SK-N-SH treated with all-trans-retinoic acid at 6 μM for 48 hours (cell line): ENCODE data around the gene MSLN.

Experiments
- SNAI2 ChIP-seq: fragments of 250-450 bp; sonication (Bioruptor Pico); IDR thresholded peaks from 2 replicates; pipeline ENCODE4 v1.5.0; 2020; ENCODE audit warnings: mild to moderate bottlenecking, moderate library complexity
- ZC3H10 ChIP-seq: fragments of 250-450 bp; sonication (Bioruptor Pico); IDR thresholded peaks from 2 replicates; pipeline ENCODE4 v1.5.1; 2021; ENCODE audit warnings: mild to moderate bottlenecking, moderate library complexity
- ZFP3 ChIP-seq: fragments of 250-450 bp; sonication (Bioruptor Pico); IDR thresholded peaks from 2 replicates; pipeline ENCODE4 v1.5.0; 2020; ENCODE audit warnings: mild to moderate bottlenecking, moderate library complexity
- TF ChIP-seq, protein P1 (sequence below): fragments of 250-450 bp; sonication (Bioruptor Pico); IDR thresholded peaks from 2 replicates; pipeline ENCODE4 v1.5.1; 2021; ENCODE audit warnings: mild to moderate bottlenecking, moderate library complexity

DNA sequence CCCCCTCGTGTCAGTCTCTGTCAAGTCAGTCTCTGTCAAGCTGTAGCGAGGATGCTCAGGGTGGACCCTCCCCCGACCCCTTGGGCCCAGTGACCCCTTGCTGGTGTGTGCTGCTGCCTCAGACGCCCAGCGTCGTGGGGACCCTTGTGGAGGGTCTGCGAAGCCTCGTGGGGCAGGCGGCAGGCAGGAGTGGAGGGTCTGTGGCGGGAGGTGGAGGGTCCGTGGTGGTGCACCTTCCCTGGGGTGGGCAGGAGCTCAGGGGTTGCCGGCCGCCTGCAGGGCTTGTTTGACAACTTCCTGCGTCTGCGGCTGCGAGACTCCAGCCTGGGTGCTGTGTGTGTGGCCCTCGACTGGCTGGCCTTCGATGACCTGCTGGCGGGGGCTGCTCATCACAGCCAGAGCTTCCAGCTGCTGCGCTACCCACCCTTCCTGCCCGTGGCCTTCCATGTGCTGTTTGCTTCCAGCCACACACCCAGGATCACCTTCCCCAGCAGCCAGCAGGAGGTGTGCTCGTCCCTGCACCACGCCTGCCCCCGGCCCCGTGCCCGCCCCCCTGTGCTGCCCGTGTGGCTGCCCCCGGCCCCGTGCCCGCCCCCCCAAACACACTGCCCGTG, 34.4 kb downstream of the MSLN start:
- no peak for TF ChIP-seq SNAI2 (CRISPR knock-in tag)
- no peak for TF ChIP-seq ZC3H10 (CRISPR knock-in tag)
- TF ChIP-seq, protein P1, sequence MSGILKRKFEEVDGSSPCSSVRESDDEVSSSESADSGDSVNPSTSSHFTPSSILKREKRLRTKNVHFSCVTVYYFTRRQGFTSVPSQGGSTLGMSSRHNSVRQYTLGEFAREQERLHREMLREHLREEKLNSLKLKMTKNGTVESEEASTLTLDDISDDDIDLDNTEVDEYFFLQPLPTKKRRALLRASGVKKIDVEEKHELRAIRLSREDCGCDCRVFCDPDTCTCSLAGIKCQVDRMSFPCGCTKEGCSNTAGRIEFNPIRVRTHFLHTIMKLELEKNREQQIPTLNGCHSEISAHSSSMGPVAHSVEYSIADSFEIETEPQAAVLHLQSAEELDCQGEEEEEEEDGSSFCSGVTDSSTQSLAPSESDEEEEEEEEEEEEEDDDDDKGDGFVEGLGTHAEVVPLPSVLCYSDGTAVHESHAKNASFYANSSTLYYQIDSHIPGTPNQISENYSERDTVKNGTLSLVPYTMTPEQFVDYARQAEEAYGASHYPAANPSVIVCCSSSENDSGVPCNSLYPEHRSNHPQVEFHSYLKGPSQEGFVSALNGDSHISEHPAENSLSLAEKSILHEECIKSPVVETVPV (CRISPR knock-in tag) = no peak
- TF ChIP-seq ZFP3 (CRISPR knock-in tag) = no peak
